Astrocyte (in vitro differentiated cells and primary cell): ENCODE data around the gene CNST. TPM values are rescaled to one million over a fixed set of nuclear protein-coding genes. Genes with fewer than 3 reads are reported as not detected.
A peak's percentile ranks its signal among the peaks of the same experiment; 100 is the strongest.
"Not testable (repeated sequence)": the region's sequence is repeated elsewhere in the genome, so short reads cannot be mapped to it uniquely, and the experiment has no call there.

Experiments used
- DNase-seq: peaks from one replicate; pipeline ENCODE4 v3.0.0-alpha.2; 2010; ENCODE audit warnings: low read depth
- FAIRE-seq: peaks from 2 replicates; lab custom pipeline; 2011; peaks lifted over from hg19 to GRCh38; lab: Jason Lieb, UNC
- H2AFZ ChIP-seq: 2 replicates; pipeline ENCODE4 v1.6.0; 2012; ENCODE audit warnings: low read depth, low read length, inconsistent platforms
- H3K27ac ChIP-seq: 2 replicates; pipeline ENCODE4 v1.5.1; 2011; ENCODE audit warnings: low read depth, low read length, inconsistent platforms
- H3K27me3 ChIP-seq: 2 replicates; pipeline ENCODE4 v1.6.0; 2011; ENCODE audit warnings: low read length, inconsistent platforms; ENCODE audit not compliant: insufficient read depth
- H3K36me3 ChIP-seq: 2 replicates; pipeline ENCODE4 v1.5.1; 2011; ENCODE audit warnings: low read length, inconsistent platforms; ENCODE audit not compliant: insufficient read depth
- H3K4me1 ChIP-seq: 2 replicates; pipeline ENCODE4 v1.5.1; 2011; ENCODE audit warnings: low read length, inconsistent platforms; ENCODE audit not compliant: insufficient read depth
- H3K4me2 ChIP-seq: 2 replicates; pipeline ENCODE4 v1.6.0; 2012; ENCODE audit warnings: low read length, inconsistent platforms
- H3K4me3 ChIP-seq: 2 replicates; pipeline ENCODE4 v1.5.1; 2011; ENCODE audit warnings: low read depth, mild to moderate bottlenecking, low read length, inconsistent platforms; ENCODE audit not compliant: insufficient read depth
- H3K79me2 ChIP-seq: 2 replicates; pipeline ENCODE4 v1.6.0; 2012; ENCODE audit warnings: mild to moderate bottlenecking, low read length, inconsistent platforms; ENCODE audit not compliant: insufficient read depth
- H3K9ac ChIP-seq: 2 replicates; pipeline ENCODE4 v1.6.0; 2012; ENCODE audit warnings: mild to moderate bottlenecking, low read length, inconsistent platforms
- H3K9me3 ChIP-seq: 2 replicates; pipeline ENCODE4 v1.5.1; 2012; ENCODE audit warnings: low read depth, mild to moderate bottlenecking, low read length, inconsistent platforms; ENCODE audit not compliant: insufficient read depth
- H4K20me1 ChIP-seq: 2 replicates; pipeline ENCODE4 v1.6.0; 2012; ENCODE audit warnings: low read length, inconsistent platforms; ENCODE audit not compliant: insufficient read depth
- H3K27ac Mint-ChIP-seq: one replicate; pipeline ENCODE4 v1.8.0; 2021; ENCODE audit warnings: mild to moderate bottlenecking, mixed read lengths; ENCODE audit not compliant: unreplicated experiment
- H3K27me3 Mint-ChIP-seq: one replicate; pipeline ENCODE4 v1.8.0; 2021; ENCODE audit warnings: low read depth, mixed read lengths; ENCODE audit not compliant: unreplicated experiment
- H3K36me3 Mint-ChIP-seq: one replicate; pipeline ENCODE4 v1.8.0; 2021; ENCODE audit warnings: low read depth, mixed read lengths; ENCODE audit not compliant: unreplicated experiment
- H3K4me1 Mint-ChIP-seq: one replicate; pipeline ENCODE4 v1.8.0; 2021; ENCODE audit warnings: low read depth, mixed read lengths; ENCODE audit not compliant: unreplicated experiment
- H3K4me3 Mint-ChIP-seq: one replicate; pipeline ENCODE4 v1.8.0; 2021; ENCODE audit warnings: mild to moderate bottlenecking, moderate library complexity, mixed read lengths; ENCODE audit not compliant: unreplicated experiment
- H3K9me3 Mint-ChIP-seq: one replicate; pipeline ENCODE4 v1.8.0; 2021; ENCODE audit warnings: mild to moderate bottlenecking, mixed read lengths; ENCODE audit not compliant: unreplicated experiment
- CTCF ChIP-seq: IDR thresholded peaks from 2 replicates; pipeline ENCODE4 v1.5.1; 2011; ENCODE audit warnings: low read depth, mild to moderate bottlenecking, inconsistent platforms, low read length, moderate library complexity; ENCODE audit not compliant: insufficient read depth
- EZH2 ChIP-seq: IDR thresholded peaks from 2 replicates; pipeline ENCODE4 v1.6.1; 2012; ENCODE audit warnings: mild to moderate bottlenecking, low read length, inconsistent platforms; ENCODE audit not compliant: insufficient read depth
- total RNA-seq: library from RNA; stranded (reverse); gene quantifications from 2 replicates; pipeline ENCODE4 v1.2.1, GENCODE V29; 2021

Gene CNST
- total RNA-seq, 1 donor from 2014 or later = 19.8 TPM

- no peak overlapping the region for H3K4me3 ChIP-seq
- H4K20me1 ChIP-seq = no peaks in the 10 kb centered on the region
- peak overlapping the region; percentile 47 for H3K9ac ChIP-seq
- H3K4me2 ChIP-seq = peak overlapping the region; percentile 66
- FAIRE-seq = no peak
- peak overlapping the region; percentile 60 for H3K27ac ChIP-seq
- peaks cover 3% of the 10 kb centered on the region for H3K4me1 Mint-ChIP-seq
- DNase-seq = peak; percentile 34
- H3K36me3 Mint-ChIP-seq = peaks cover 11% of the 10 kb centered on the region
- TF ChIP-seq EZH2 (no peak), CTCF (no peak)
- no peaks in the 10 kb centered on the region for H3K27me3 Mint-ChIP-seq
- H3K9me3 Mint-ChIP-seq = no peaks in the 10 kb centered on the region
- no peak overlapping the region for H3K27ac Mint-ChIP-seq
- peaks cover 5% of the 10 kb centered on the region for H3K36me3 ChIP-seq
- H3K4me3 Mint-ChIP-seq = no peak overlapping the region
- peaks cover 49% of the 10 kb centered on the region for H3K79me2 ChIP-seq
- no peaks in the 10 kb centered on the region for H3K9me3 ChIP-seq
- H3K4me1 ChIP-seq = peaks cover 15% of the 10 kb centered on the region
- H3K27me3 ChIP-seq = no peaks in the 10 kb centered on the region
- H2AFZ ChIP-seq = no peak overlapping the region
These were observed 21.4 kb downstream of the CNST start for GRCh38 chr1:246587606-246588005.

GRCh38 chr1:246588159-246588721 is 22.0 kb downstream of the CNST start:
- H3K27me3 ChIP-seq = no peaks in the 10 kb centered on the region
- no peaks in the 10 kb centered on the region for H3K9me3 Mint-ChIP-seq
- H3K79me2 ChIP-seq = peaks cover 44% of the 10 kb centered on the region
- FAIRE-seq (no peak), DNase-seq (peak; percentile 61)
- TF ChIP-seq CTCF (no peak), EZH2 (no peak)
- H3K4me1 Mint-ChIP-seq = peaks cover 5% of the 10 kb centered on the region
- no peaks in the 10 kb centered on the region for H3K27me3 Mint-ChIP-seq
- peaks cover 20% of the 10 kb centered on the region for H3K4me1 ChIP-seq
- peak overlapping the region; percentile 60 for H3K27ac ChIP-seq
- H3K9me3 ChIP-seq = no peaks in the 10 kb centered on the region
- H2AFZ ChIP-seq = no peak overlapping the region
- H3K4me3 Mint-ChIP-seq = no peak overlapping the region
- H3K36me3 Mint-ChIP-seq = peaks cover 11% of the 10 kb centered on the region
- no peak overlapping the region for H3K27ac Mint-ChIP-seq
- H3K36me3 ChIP-seq = peaks cover 5% of the 10 kb centered on the region
- H3K9ac ChIP-seq = no peak overlapping the region
- H3K4me2 ChIP-seq = no peak overlapping the region
- no peak overlapping the region for H3K4me3 ChIP-seq
- no peaks in the 10 kb centered on the region for H4K20me1 ChIP-seq

GRCh38 chr1:246589919-246590318 is 23.7 kb downstream of the CNST start:
- H3K27me3 Mint-ChIP-seq, H2AFZ ChIP-seq, FAIRE-seq, H3K36me3 ChIP-seq, H3K27me3 ChIP-seq, H3K27ac Mint-ChIP-seq, H3K36me3 Mint-ChIP-seq, H3K4me3 Mint-ChIP-seq, DNase-seq, H3K4me3 ChIP-seq, H3K4me2 ChIP-seq, H3K9ac ChIP-seq, H3K4me1 Mint-ChIP-seq, H3K9me3 ChIP-seq, H3K27ac ChIP-seq, H4K20me1 ChIP-seq, H3K9me3 Mint-ChIP-seq: not testable (repeated sequence)
- Histone ChIP-seq H3K79me2 (peaks cover 40% of the 10 kb centered on the region), H3K4me1 (peaks cover 23% of the 10 kb centered on the region)
